ENCODE results near the gene GANAB. TPM values are rescaled to one million over a fixed set of nuclear protein-coding genes. Genes with fewer than 3 reads are reported as not detected.

GANAB gene
- total and polyA plus RNA-seq, 2 of the 13 experiments (the other 11 are each of a cell fraction or from before 2014, with no cell fraction given) = 99.5 to 234 TPM

DNA sequence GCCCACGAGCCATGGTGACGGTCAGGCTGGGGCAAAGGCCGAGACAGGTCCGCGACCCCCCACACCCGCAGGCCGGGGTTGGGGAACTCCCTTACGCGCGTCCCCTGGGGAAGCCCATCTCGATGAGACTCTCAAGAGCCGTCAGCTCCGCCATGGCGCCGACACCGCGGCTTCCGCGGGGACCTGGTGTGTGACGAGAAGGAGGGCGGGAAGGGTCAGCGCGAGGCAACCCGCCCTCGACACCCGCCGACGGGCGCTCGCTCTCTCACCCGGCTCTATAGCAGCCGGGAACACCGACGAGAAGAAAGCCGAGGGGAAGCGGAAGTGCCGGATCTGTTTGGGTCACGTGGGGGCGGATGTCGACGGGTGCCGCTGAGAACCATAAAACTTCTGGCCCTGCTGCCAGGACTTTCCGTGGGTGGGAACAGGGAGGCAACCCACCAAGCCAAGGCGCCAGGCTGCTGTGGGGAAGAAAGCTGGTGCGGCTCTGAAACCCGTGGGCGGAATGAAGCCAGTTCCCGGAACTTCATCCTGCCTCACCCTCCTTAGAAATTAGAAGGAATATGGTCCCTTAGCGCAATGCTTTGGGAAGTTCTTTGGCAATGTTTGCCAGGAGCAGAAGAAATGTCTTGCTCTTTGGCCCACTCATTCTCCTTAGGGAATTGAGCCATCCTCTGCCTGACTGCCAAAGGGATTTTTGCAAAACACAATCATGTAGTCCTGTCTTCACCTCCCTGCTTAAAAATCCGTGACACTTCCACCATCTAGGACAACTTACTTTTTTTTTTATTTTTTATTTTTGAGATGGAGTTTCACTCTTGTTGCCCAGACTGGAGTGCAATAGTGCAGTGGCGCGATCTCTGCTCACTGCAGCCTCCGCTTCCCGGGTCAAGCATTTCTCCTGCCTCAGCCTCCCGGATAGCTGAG, 32.6 kb upstream of the GANAB start, which contains the start of gene UBXN1 (continued):
- TF ChIP-seq, protein P1, sequence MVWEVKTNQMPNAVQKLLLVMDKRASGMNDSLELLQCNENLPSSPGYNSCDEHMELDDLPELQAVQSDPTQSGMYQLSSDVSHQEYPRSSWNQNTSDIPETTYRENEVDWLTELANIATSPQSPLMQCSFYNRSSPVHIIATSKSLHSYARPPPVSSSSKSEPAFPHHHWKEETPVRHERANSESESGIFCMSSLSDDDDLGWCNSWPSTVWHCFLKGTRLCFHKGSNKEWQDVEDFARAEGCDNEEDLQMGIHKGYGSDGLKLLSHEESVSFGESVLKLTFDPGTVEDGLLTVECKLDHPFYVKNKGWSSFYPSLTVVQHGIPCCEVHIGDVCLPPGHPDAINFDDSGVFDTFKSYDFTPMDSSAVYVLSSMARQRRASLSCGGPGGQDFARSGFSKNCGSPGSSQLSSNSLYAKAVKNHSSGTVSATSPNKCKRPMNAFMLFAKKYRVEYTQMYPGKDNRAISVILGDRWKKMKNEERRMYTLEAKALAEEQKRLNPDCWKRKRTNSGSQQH (CRISPR knock-in tag; IDR thresholded peaks at IDR 0.05; ENCODE audit: low read depth) = no peak
- TF ChIP-seq RFX5 (IDR thresholded peaks at IDR 0.05; ENCODE audit: low read depth, low read length) (no peak), RARG (CRISPR knock-in tag; IDR thresholded peaks at IDR 0.05; ENCODE audit: low read depth) (no peak), TEF (CRISPR knock-in tag; IDR thresholded peaks at IDR 0.05) (no peak), JDP2 (CRISPR knock-in tag; IDR thresholded peaks at IDR 0.05; ENCODE audit: borderline replicate concordance) (no peak), SNRNP70 (IDR thresholded peaks at IDR 0.05; ENCODE audit: low read depth, low read length) (no peak), PRPF4 (IDR thresholded peaks at IDR 0.05; ENCODE audit: low read depth, low read length, poor library complexity, severe bottlenecking) (no peak), WIZ (CRISPR knock-in tag; IDR thresholded peaks at IDR 0.05) (no peak), ZC3H13 (CRISPR knock-in tag; IDR thresholded peaks at IDR 0.05) (peak; percentile 36; the same call in 1 of the 2 replicates), ZNF790 (CRISPR knock-in tag; IDR thresholded peaks at IDR 0.05; ENCODE audit: borderline replicate concordance) (peak; percentile 49; the same call in 1 of the 2 replicates), NFYB (CRISPR knock-in tag; IDR thresholded peaks at IDR 0.05) (peak; percentile 43; the same call in 1 of the 2 replicates)
- TF ChIP-seq, protein P2, sequence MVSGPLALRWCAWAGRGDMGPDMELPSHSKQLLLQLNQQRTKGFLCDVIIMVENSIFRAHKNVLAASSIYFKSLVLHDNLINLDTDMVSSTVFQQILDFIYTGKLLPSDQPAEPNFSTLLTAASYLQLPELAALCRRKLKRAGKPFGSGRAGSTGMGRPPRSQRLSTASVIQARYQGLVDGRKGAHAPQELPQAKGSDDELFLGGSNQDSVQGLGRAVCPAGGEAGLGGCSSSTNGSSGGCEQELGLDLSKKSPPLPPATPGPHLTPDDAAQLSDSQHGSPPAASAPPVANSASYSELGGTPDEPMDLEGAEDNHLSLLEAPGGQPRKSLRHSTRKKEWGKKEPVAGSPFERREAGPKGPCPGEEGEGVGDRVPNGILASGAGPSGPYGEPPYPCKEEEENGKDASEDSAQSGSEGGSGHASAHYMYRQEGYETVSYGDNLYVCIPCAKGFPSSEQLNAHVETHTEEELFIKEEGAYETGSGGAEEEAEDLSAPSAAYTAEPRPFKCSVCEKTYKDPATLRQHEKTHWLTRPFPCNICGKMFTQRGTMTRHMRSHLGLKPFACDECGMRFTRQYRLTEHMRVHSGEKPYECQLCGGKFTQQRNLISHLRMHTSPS (CRISPR knock-in tag; IDR thresholded peaks at IDR 0.05; ENCODE audit: low read depth) = no peak
- TF ChIP-seq, protein P3, sequence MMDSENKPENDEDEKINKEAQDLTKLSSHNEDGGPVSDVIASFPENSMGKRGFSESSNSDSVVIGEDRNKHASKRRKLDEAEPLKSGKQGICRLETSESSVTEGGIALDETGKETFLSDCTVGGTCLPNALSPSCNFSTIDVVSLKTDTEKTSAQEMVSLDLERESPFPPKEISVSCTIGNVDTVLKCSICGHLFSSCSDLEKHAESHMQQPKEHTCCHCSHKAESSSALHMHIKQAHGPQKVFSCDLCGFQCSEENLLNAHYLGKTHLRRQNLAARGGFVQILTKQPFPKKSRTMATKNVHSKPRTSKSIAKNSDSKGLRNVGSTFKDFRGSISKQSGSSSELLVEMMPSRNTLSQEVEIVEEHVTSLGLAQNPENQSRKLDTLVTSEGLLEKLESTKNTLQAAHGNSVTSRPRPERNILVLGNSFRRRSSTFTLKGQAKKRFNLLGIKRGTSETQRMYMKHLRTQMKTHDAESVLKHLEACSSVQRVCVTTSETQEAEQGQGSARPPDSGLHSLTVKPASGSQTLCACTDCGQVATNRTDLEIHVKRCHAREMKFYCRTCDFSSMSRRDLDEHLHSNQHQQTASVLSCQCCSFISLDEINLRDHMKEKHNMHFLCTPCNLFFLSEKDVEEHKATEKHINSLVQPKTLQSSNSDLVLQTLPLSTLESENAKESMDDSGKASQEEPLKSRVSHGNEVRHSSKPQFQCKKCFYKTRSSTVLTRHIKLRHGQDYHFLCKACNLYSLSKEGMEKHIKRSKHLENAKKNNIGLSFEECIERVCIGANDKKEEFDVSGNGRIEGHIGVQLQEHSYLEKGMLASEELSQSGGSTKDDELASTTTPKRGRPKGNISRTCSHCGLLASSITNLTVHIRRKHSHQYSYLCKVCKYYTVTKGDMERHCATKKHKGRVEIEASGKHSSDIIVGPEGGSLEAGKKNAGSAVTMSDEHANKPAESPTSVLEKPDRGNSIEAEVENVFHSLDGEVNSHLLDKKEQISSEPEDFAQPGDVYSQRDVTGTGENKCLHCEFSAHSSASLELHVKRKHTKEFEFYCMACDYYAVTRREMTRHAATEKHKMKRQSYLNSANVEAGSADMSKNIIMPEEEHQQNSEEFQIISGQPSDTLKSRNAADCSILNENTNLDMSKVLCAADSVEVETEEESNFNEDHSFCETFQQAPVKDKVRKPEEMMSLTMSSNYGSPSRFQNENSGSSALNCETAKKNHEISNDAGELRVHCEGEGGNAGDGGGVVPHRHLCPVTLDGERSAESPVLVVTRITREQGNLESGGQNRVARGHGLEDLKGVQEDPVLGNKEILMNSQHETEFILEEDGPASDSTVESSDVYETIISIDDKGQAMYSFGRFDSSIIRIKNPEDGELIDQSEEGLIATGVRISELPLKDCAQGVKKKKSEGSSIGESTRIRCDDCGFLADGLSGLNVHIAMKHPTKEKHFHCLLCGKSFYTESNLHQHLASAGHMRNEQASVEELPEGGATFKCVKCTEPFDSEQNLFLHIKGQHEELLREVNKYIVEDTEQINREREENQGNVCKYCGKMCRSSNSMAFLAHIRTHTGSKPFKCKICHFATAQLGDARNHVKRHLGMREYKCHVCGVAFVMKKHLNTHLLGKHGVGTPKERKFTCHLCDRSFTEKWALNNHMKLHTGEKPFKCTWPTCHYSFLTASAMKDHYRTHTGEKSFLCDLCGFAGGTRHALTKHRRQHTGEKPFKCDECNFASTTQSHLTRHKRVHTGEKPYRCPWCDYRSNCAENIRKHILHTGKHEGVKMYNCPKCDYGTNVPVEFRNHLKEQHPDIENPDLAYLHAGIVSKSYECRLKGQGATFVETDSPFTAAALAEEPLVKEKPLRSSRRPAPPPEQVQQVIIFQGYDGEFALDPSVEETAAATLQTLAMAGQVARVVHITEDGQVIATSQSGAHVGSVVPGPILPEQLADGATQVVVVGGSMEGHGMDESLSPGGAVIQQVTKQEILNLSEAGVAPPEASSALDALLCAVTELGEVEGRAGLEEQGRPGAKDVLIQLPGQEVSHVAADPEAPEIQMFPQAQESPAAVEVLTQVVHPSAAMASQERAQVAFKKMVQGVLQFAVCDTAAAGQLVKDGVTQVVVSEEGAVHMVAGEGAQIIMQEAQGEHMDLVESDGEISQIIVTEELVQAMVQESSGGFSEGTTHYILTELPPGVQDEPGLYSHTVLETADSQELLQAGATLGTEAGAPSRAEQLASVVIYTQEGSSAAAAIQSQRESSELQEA (CRISPR knock-in tag; IDR thresholded peaks at IDR 0.05; ENCODE audit: not compliant biosample characterization) = no peak
- TF ChIP-seq, protein P4, sequence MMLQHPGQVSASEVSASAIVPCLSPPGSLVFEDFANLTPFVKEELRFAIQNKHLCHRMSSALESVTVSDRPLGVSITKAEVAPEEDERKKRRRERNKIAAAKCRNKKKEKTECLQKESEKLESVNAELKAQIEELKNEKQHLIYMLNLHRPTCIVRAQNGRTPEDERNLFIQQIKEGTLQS (CRISPR knock-in tag; IDR thresholded peaks at IDR 0.05) = no peak
